Left forelimb (tissue), 1 donor: ENCODE data around the gene MYO10.

ENCODE experiments used
- DNase-seq: peaks from one replicate; pipeline ENCODE4 v3.0.0-alpha.2; 2018; ENCODE audit warnings: low spot score

MYO10 gene

GRCh38 chr5:16617274-16617968 is 318.7 kb downstream of the MYO10 start:
- DNase-seq, result no peak

- DNase-seq, result peak; percentile 71
Measured at GRCh38 chr5:16616536-16617273, 319.4 kb downstream of the MYO10 start, which contains the start of gene RETREG1. TSS of gene RETREG1 (minus strand) at chr5:16616997. CDS start at chr5:16616971, 26 bp downstream.

- DNase-seq, result no peak
Measured at GRCh38 chr5:16615741-16616535, 320.1 kb downstream of the MYO10 start.

- no peak for DNase-seq
Measured at GRCh38 chr5:16612007-16612406, 324.1 kb downstream of the MYO10 start.
